Mesenchymal stem cell (in vitro differentiated cells and primary cell): Measurements from ENCODE around the gene C6orf47.
A peak's percentile ranks its signal among the peaks of the same experiment; 100 is the strongest.

Source experiments
- DNase-seq: peaks from one replicate; pipeline ENCODE4 v3.0.0-alpha.2; 2013
- H2AFZ ChIP-seq: one replicate; pipeline ENCODE4 v1.6.1; 2013; ENCODE audit warnings: low read depth, mild to moderate bottlenecking, control low read depth, inconsistent platforms, low read length, moderate library complexity
- H2AK5ac ChIP-seq: 2 replicates; pipeline ENCODE4 v1.6.1; 2013; ENCODE audit warnings: low read length, moderate library complexity, mild to moderate bottlenecking, inconsistent platforms; ENCODE audit not compliant: severe bottlenecking
- H2BK120ac ChIP-seq: one replicate; pipeline ENCODE4 v1.6.1; 2013; ENCODE audit warnings: low read depth, mild to moderate bottlenecking, inconsistent platforms, low read length, moderate library complexity
- H2BK12ac ChIP-seq, 2 experiments: one replicate each; pipeline ENCODE4 v1.6.1; 2013; ENCODE audit warnings: inconsistent platforms in 2 of 2, low read length in 2 of 2, mild to moderate bottlenecking in 2 of 2, moderate library complexity in 2 of 2, control low read depth in 1 of 2
- H2BK15ac ChIP-seq: one replicate; pipeline ENCODE4 v1.6.1; 2013; ENCODE audit warnings: mild to moderate bottlenecking, low read depth, inconsistent platforms; ENCODE audit not compliant: poor library complexity, severe bottlenecking
- H2BK5ac ChIP-seq: 2 replicates; pipeline ENCODE4 v1.6.1; 2013; ENCODE audit warnings: low read depth, mild to moderate bottlenecking, low read length, control low read depth, inconsistent platforms; ENCODE audit not compliant: poor library complexity, severe bottlenecking
- H3K14ac ChIP-seq, 2 experiments: one replicate each; pipeline ENCODE4 v1.6.1; 2013; ENCODE audit warnings: inconsistent platforms in 2 of 2, low read length in 2 of 2, control low read depth in 1 of 2, mild to moderate bottlenecking in 1 of 2, moderate library complexity in 1 of 2
- H3K18ac ChIP-seq, 2 experiments: one replicate each; pipeline ENCODE4 v1.6.1; 2013; ENCODE audit warnings: inconsistent platforms in 2 of 2, low read length in 2 of 2, control low read depth in 1 of 2, low read depth in 1 of 2, mild to moderate bottlenecking in 1 of 2
- H3K23ac ChIP-seq, 2 experiments: one replicate each; pipeline ENCODE4 v1.6.1; 2013; ENCODE audit warnings: inconsistent platforms in 2 of 2, low read length in 2 of 2, mild to moderate bottlenecking in 2 of 2, moderate library complexity in 2 of 2, control low read depth in 1 of 2
- H3K27ac ChIP-seq: 2 replicates; pipeline ENCODE4 v1.5.1; 2013; ENCODE audit warnings: mild to moderate bottlenecking, moderate library complexity, low read length, control low read depth, inconsistent platforms; ENCODE audit not compliant: poor library complexity, severe bottlenecking
- H3K27me3 ChIP-seq, 2 experiments: 2 replicates each; pipeline versions ENCODE4 v1.6.1 to v1.7.0; 2013; ENCODE audit warnings: low read length in 2 of 2, mild to moderate bottlenecking in 2 of 2, moderate library complexity in 2 of 2, control low read depth in 1 of 2, inconsistent platforms in 1 of 2; ENCODE audit not compliant: control insufficient read depth in 1 of 2, insufficient read depth in 1 of 2
- H3K36me3 ChIP-seq, 2 experiments: 2 replicates each; pipeline versions ENCODE4 v1.6.1 to v1.7.0; 2013; ENCODE audit warnings: low read length in 2 of 2, control low read depth in 1 of 2, inconsistent platforms in 1 of 2, low read depth in 1 of 2, mild to moderate bottlenecking in 1 of 2; ENCODE audit not compliant: insufficient read depth in 2 of 2, control insufficient read depth in 1 of 2
- H3K4ac ChIP-seq, 2 experiments: one replicate each; pipeline ENCODE4 v1.6.1; 2013; ENCODE audit warnings: inconsistent platforms in 2 of 2, low read length in 2 of 2, mild to moderate bottlenecking in 2 of 2, moderate library complexity in 2 of 2, control low read depth in 1 of 2, low read depth in 1 of 2
- H3K4me1 ChIP-seq: 2 replicates; pipeline ENCODE4 v1.6.1; 2013; ENCODE audit warnings: low read depth, low read length, control low read depth; ENCODE audit not compliant: control insufficient read depth, insufficient read depth
- H3K4me2 ChIP-seq: 2 replicates; pipeline ENCODE4 v1.6.1; 2013; ENCODE audit warnings: low read length, mild to moderate bottlenecking, inconsistent platforms; ENCODE audit not compliant: poor library complexity, severe bottlenecking
- H3K4me3 ChIP-seq, 2 experiments: 2 replicates each; pipeline versions ENCODE4 v1.5.1 to v1.7.0; 2013; ENCODE audit warnings: low read length in 2 of 2, mild to moderate bottlenecking in 2 of 2, control low read depth in 1 of 2, low read depth in 1 of 2; ENCODE audit not compliant: insufficient read depth in 1 of 2
- H3K79me1 ChIP-seq: replicated peaks from 2 replicates; pipeline ENCODE4 v1.6.1; 2013; ENCODE audit warnings: mild to moderate bottlenecking, control low read depth, low read length, inconsistent platforms; ENCODE audit not compliant: poor library complexity, severe bottlenecking
- H3K9ac ChIP-seq: 2 replicates; pipeline ENCODE4 v1.7.0; 2013; ENCODE audit warnings: mild to moderate bottlenecking, low read length, moderate library complexity
- H3K9me3 ChIP-seq: 2 replicates; pipeline ENCODE4 v1.7.0; 2013; ENCODE audit warnings: mild to moderate bottlenecking, low read length; ENCODE audit not compliant: control insufficient read depth
- H4K8ac ChIP-seq: one replicate; pipeline ENCODE4 v1.6.1; 2013; ENCODE audit warnings: inconsistent platforms, mild to moderate bottlenecking, low read length, moderate library complexity
- H4K91ac ChIP-seq: one replicate; pipeline ENCODE4 v1.6.1; 2013; ENCODE audit warnings: mild to moderate bottlenecking, low read length, inconsistent platforms
- whole genome bisulfite sequencing: methylation state at CpG from one replicate; pipeline ENCODE4 v1.1.7; 2013; ENCODE audit warnings: mixed read lengths; 5-methylcytosine and 5-hydroxymethylcytosine counted together

C6orf47 gene

DNA sequence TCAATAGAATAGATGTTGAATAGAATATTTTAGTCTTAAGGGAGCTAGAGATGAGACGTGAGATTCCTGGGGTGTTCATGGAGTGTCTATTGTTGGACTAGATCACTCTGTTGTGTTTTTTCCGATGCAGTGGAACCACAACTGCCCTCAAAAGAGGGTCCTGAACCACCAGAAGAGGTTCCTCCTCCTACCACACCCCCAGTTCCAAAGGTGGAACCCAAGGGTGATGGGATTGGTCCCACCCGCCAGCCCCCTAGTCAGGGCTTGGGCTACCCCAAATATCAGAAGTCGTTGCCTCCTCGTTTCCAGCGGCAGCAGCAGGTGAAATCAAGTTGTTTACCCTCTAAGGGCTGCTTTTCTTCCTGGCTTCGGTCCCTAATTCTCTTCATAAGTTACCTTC lies 31.6 kb downstream of the C6orf47 start:
- Histone ChIP-seq H3K23ac (no peak overlapping the region), H2BK120ac (no peak overlapping the region), H3K4me1 (peaks cover 3% of the 10 kb centered on the region), H3K36me3 (peaks cover 96 to 100% of the 10 kb centered on the region in 2 experiments), H3K9me3 (no peaks in the 10 kb centered on the region), H3K18ac (no peak overlapping the region), H3K4me3 (no peak overlapping the region), H4K8ac (no peak overlapping the region), H2BK12ac (no peak overlapping the region), H2AK5ac (no peak overlapping the region), H3K14ac (no peak overlapping the region), H4K91ac (no peak overlapping the region), H2AFZ (no peak overlapping the region), H3K9ac (no peak overlapping the region), H2BK15ac (no peak overlapping the region), H3K4me2 (no peak overlapping the region), H3K27ac (no peak overlapping the region), H3K79me1 (peaks cover 22% of the 10 kb centered on the region), H3K4ac (no peak overlapping the region), H2BK5ac (no peak overlapping the region), H3K27me3 (no peaks in the 10 kb centered on the region)
- DNase-seq: no peak
- WGBS: 96% methylated on average over 6 of the region's 7 CpGs

DNA sequence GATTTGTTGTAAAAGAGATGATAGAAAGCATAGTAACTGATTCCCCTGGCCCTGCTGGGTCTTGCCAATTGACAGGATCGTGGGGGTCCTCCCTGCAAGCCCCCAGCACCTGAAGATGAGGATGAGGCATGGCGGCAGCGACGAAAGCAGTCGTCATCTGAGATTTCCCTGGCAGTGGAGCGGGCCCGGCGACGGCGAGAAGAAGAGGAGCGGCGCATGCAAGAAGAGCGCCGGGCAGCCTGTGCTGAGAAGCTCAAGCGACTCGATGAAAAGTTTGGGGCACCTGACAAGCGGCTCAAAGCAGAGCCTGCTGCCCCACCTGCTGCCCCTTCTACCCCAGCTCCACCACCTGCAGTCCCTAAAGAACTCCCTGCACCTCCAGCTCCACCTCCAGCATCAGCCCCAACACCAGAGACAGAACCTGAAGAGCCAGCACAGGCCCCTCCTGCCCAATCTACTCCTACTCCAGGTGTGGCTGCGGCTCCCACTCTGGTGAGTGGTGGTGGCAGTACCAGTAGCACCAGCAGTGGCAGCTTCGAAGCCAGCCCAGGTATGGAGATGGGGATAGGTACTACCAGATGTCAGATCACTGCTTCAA lies 32.8 kb downstream of the C6orf47 start:
- Histone ChIP-seq H4K91ac (no peak overlapping the region), H3K14ac (no peak overlapping the region), H2BK5ac (no peak overlapping the region), H2AFZ (no peak overlapping the region), H3K27ac (no peak overlapping the region), H3K4ac (no peak overlapping the region), H4K8ac (no peak overlapping the region), H3K18ac (no peak overlapping the region), H3K79me1 (peaks cover 18% of the 10 kb centered on the region), H3K36me3 (peaks cover 93 to 98% of the 10 kb centered on the region in 2 experiments), H2BK120ac (no peak overlapping the region), H3K9ac (no peak overlapping the region), H2BK15ac (no peak overlapping the region), H2AK5ac (no peak overlapping the region), H3K4me2 (no peak overlapping the region), H3K9me3 (no peaks in the 10 kb centered on the region), H3K4me3 (no peak overlapping the region), H3K4me1 (peaks cover 7% of the 10 kb centered on the region), H3K27me3 (no peaks in the 10 kb centered on the region), H2BK12ac (no peak overlapping the region), H3K23ac (no peak overlapping the region)
- 99% methylated on average over 19 of the region's 19 CpGs for WGBS
- no peak for DNase-seq

DNA sequence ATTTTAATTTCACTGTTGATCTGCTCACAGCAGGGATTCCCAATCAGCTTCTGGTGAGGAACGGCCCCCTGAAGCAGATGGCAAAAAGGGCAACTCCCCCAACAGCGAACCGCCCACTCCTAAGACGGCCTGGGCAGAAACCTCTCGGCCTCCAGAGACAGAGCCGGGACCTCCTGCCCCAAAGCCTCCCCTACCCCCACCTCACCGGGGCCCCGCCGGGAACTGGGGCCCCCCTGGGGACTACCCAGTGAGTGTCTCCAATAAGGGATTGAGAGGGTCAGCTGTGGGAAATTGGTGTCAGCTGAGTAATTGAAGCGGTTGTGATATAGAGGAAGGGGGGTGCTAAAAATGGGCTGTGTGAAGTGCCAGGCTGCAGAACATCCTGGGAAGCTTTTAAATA lies 33.6 kb downstream of the C6orf47 start:
- H2AFZ ChIP-seq: no peak overlapping the region
- H2AK5ac ChIP-seq: no peak overlapping the region
- H3K4me3 ChIP-seq: no peak overlapping the region
- H2BK120ac ChIP-seq: no peak overlapping the region
- H2BK5ac ChIP-seq: no peak overlapping the region
- H3K36me3 ChIP-seq: peaks cover 88 to 93% of the 10 kb centered on the region in 2 experiments
- H3K23ac ChIP-seq: no peak overlapping the region
- H3K4ac ChIP-seq: no peak overlapping the region
- no peak overlapping the region for H3K14ac ChIP-seq
- H3K18ac ChIP-seq: no peak overlapping the region
- no peak overlapping the region for H3K4me2 ChIP-seq
- no peaks in the 10 kb centered on the region for H3K27me3 ChIP-seq
- peaks cover 10% of the 10 kb centered on the region for H3K4me1 ChIP-seq
- H3K27ac ChIP-seq: no peak overlapping the region
- WGBS: 98% methylated on average over 5 of the region's 10 CpGs
- H4K91ac ChIP-seq: no peak overlapping the region
- H4K8ac ChIP-seq: no peak overlapping the region
- no peak for DNase-seq
- no peak overlapping the region for H2BK15ac ChIP-seq
- H2BK12ac ChIP-seq: no peak overlapping the region
- no peaks in the 10 kb centered on the region for H3K9me3 ChIP-seq
- H3K79me1 ChIP-seq: peaks cover 16% of the 10 kb centered on the region
- no peak overlapping the region for H3K9ac ChIP-seq

DNA sequence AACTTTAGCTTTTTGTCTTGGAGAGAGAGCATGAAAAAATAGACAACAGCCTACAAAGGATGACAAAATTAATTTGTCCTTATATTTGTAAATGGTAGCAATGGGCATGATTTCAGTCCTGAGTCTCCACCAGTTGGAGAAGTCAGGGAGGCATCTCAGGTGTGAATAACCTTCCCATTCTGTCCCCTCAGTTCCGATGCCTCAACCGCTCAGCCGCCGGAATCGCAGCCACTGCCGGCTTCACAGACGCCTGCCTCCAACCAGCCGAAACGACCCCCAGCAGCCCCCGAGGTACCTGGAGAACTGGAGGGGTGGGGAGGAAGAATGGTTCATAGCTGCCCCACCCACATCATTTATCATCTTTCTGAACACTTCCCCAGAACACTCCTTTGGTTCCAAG lies 36.5 kb downstream of the C6orf47 start:
- Histone ChIP-seq H3K4me2 (no peak overlapping the region), H3K27ac (no peak overlapping the region), H2BK120ac (no peak overlapping the region), H3K23ac (peak overlapping the region in 1 of 2 experiments; percentile 57), H4K91ac (no peak overlapping the region), H2BK15ac (no peak overlapping the region), H3K9ac (no peak overlapping the region), H3K4me3 (no peak overlapping the region), H3K36me3 (peaks cover 59 to 65% of the 10 kb centered on the region in 2 experiments), H3K27me3 (no peaks in the 10 kb centered on the region), H3K18ac (no peak overlapping the region), H4K8ac (no peak overlapping the region), H2AFZ (no peak overlapping the region), H3K4ac (no peak overlapping the region), H2AK5ac (no peak overlapping the region), H3K9me3 (no peaks in the 10 kb centered on the region), H3K4me1 (peaks cover 10% of the 10 kb centered on the region), H3K14ac (no peak overlapping the region), H2BK12ac (no peak overlapping the region), H3K79me1 (peaks cover 12% of the 10 kb centered on the region), H2BK5ac (no peak overlapping the region)
- DNase-seq: no peak
- 100% methylated on average over 9 of the region's 10 CpGs for WGBS
